H1 (cell line): Measurements from ENCODE around the gene ZXDC. TPM values are rescaled to one million over a fixed set of nuclear protein-coding genes. Genes with fewer than 3 reads are reported as not detected.

Experiments used
- CTCF ChIA-PET: fragments of 300-600 bp; sonication (Branson Sonifier 250); formaldehyde crosslinking; loops from one replicate; lab custom pipeline; 2021; ENCODE audit not compliant: partially characterized antibody; lab: Charles Lee
- POLR2A ChIA-PET: fragments of 300-600 bp; sonication (Branson Sonifier 250); formaldehyde crosslinking; loops from one replicate; lab custom pipeline; 2021; ENCODE audit warnings: inconsistent platforms; ENCODE audit not compliant: partially characterized antibody; lab: Charles Lee
- DNase-seq, 2 experiments: peaks; one replicate each; pipeline versions ENCODE4 v3.0.0 to v3.0.0-alpha.2; 2010 to 2022; ENCODE audit warnings: low spot score in 2 of 2, low read depth in 1 of 2, mixed read lengths in 1 of 2
- FAIRE-seq: peaks from 2 replicates; lab custom pipeline; 2011; peaks lifted over from hg19 to GRCh38; lab: Jason Lieb, UNC
- H2AFZ ChIP-seq: 2 replicates; pipeline ENCODE4 v1.8.1; 2012; ENCODE audit warnings: low read length, inconsistent platforms
- H2AK5ac ChIP-seq: 2 replicates; pipeline ENCODE4 v1.6.1; 2013; ENCODE audit warnings: low read depth, low read length
- H2BK120ac ChIP-seq: replicated peaks from 2 replicates; pipeline ENCODE3; 2013; ENCODE audit warnings: low read depth, low read length, inconsistent platforms
- H2BK12ac ChIP-seq: 2 replicates; pipeline ENCODE4 v1.6.1; 2013; ENCODE audit warnings: low read depth, low read length
- H2BK15ac ChIP-seq: 2 replicates; pipeline ENCODE4 v1.6.1; 2013; ENCODE audit warnings: low read length
- H2BK20ac ChIP-seq: 2 replicates; pipeline ENCODE4 v1.6.1; 2013; ENCODE audit warnings: low read length
- H2BK5ac ChIP-seq: 2 replicates; pipeline ENCODE4 v1.6.1; 2013; ENCODE audit warnings: low read depth, low read length
- H3K14ac ChIP-seq: 2 replicates; pipeline ENCODE4 v1.6.1; 2013; ENCODE audit warnings: inconsistent platforms; ENCODE audit not compliant: insufficient read length
- H3K18ac ChIP-seq: 2 replicates; pipeline ENCODE4 v1.6.1; 2013; ENCODE audit warnings: low read length; ENCODE audit errors: extremely low read depth
- H3K23ac ChIP-seq: 2 replicates; pipeline ENCODE4 v1.6.1; 2013; ENCODE audit warnings: inconsistent platforms; ENCODE audit not compliant: insufficient read length
- H3K23me2 ChIP-seq: 2 replicates; pipeline ENCODE4 v1.6.1; 2013; ENCODE audit warnings: low read depth, low read length
- H3K27ac ChIP-seq: 2 replicates; pipeline ENCODE4 v1.6.1; 2011; ENCODE audit warnings: low read depth, low read length, inconsistent platforms
- H3K27me3 ChIP-seq, 4 experiments: replicated peaks in 1 of 4; 1 replicate in 1 of 4; 2 replicates in 3 of 4; pipeline versions ENCODE4 v1.6.1 to v1.8.1; 2011 to 2013; ENCODE audit warnings: low read length in 3 of 4, mild to moderate bottlenecking in 3 of 4, inconsistent platforms in 2 of 4, mixed read lengths in 2 of 4, moderate library complexity in 1 of 4; ENCODE audit not compliant: control insufficient read depth in 3 of 4, insufficient read depth in 3 of 4; ENCODE audit errors: extremely low read depth in 1 of 4
- H3K36me3 ChIP-seq, 4 experiments: 2 replicates each; pipeline versions ENCODE4 v1.6.1 to v1.8.1; 2011 to 2013; ENCODE audit warnings: mild to moderate bottlenecking in 4 of 4, low read length in 3 of 4, moderate library complexity in 2 of 4, control low read depth in 1 of 4, inconsistent platforms in 1 of 4; ENCODE audit not compliant: insufficient read depth in 4 of 4, control insufficient read depth in 2 of 4
- H3K4ac ChIP-seq: replicated peaks from 2 replicates; pipeline ENCODE3; 2013; ENCODE audit warnings: low read length, low read depth, mixed read lengths, inconsistent platforms; ENCODE audit not compliant: insufficient read length
- H3K4me1 ChIP-seq, 4 experiments: replicated peaks in 1 of 4; 1 replicate in 1 of 4; 2 replicates in 3 of 4; pipeline versions ENCODE4 v1.6.1 to v1.8.1; 2011 to 2013; ENCODE audit warnings: low read length in 3 of 4, inconsistent platforms in 2 of 4, mixed read lengths in 1 of 4; ENCODE audit not compliant: insufficient read depth in 4 of 4, control insufficient read depth in 3 of 4
- H3K4me2 ChIP-seq, 2 experiments: 2 replicates each; pipeline versions ENCODE4 v1.6.1 to v1.8.1; 2011 to 2013; ENCODE audit warnings: low read depth in 2 of 2, low read length in 2 of 2, control low read depth in 1 of 2, inconsistent platforms in 1 of 2, mild to moderate bottlenecking in 1 of 2; ENCODE audit not compliant: insufficient read depth in 1 of 2
- H3K4me3 ChIP-seq, 4 experiments: fragments of 200-600, 300-600 bp in 1 of 4; sonication (generic), shearing (Covaris generic), sonication (Bioruptor Twin) in 1 of 4; 2 replicates each; pipeline versions ENCODE4 v1.5.1 to v1.8.1; 2011 to 2016; ENCODE audit warnings: low read length in 4 of 4, low read depth in 3 of 4, control low read depth in 2 of 4, inconsistent platforms in 2 of 4, mild to moderate bottlenecking in 2 of 4, mixed read lengths in 1 of 4, moderate library complexity in 1 of 4; ENCODE audit not compliant: insufficient read depth in 2 of 4; ENCODE audit errors: extremely low read depth in 1 of 4
- H3K56ac ChIP-seq: replicated peaks from 2 replicates; pipeline ENCODE3; 2013; ENCODE audit warnings: low read depth, mild to moderate bottlenecking, mixed read lengths, low read length, inconsistent platforms; ENCODE audit not compliant: insufficient read length
- H3K79me1 ChIP-seq: 2 replicates; pipeline ENCODE4 v1.6.1; 2013; ENCODE audit warnings: low read depth, low read length, control low read depth
- H3K79me2 ChIP-seq, 2 experiments: 2 replicates each; pipeline versions ENCODE4 v1.6.1 to v1.8.1; 2012 to 2013; ENCODE audit warnings: low read length in 2 of 2, mild to moderate bottlenecking in 2 of 2, inconsistent platforms in 1 of 2; ENCODE audit not compliant: insufficient read depth in 2 of 2, control insufficient read depth in 1 of 2
- H3K9ac ChIP-seq, 4 experiments: replicated peaks in 1 of 4; 1 replicate in 1 of 4; 2 replicates in 3 of 4; pipeline versions ENCODE4 v1.6.1 to v1.8.1; 2011 to 2013; ENCODE audit warnings: low read depth in 3 of 4, low read length in 3 of 4, control low read depth in 2 of 4, mild to moderate bottlenecking in 2 of 4, moderate library complexity in 2 of 4, inconsistent platforms in 1 of 4; ENCODE audit errors: extremely low read depth in 1 of 4
- H3K9me3 ChIP-seq, 2 experiments: 2 replicates each; pipeline versions ENCODE4 v1.6.1 to v1.8.1; 2012 to 2013; ENCODE audit warnings: mild to moderate bottlenecking in 2 of 2, moderate library complexity in 2 of 2, control low read depth in 1 of 2, inconsistent platforms in 1 of 2, low read depth in 1 of 2, low read length in 1 of 2, mixed read lengths in 1 of 2; ENCODE audit not compliant: insufficient read depth in 2 of 2
- H4K20me1 ChIP-seq, 2 experiments: replicated peaks in 1 of 2; 2 replicates each; pipeline versions ENCODE3 to v1.8.1; 2011 to 2013; ENCODE audit warnings: inconsistent platforms in 2 of 2, low read length in 2 of 2, mild to moderate bottlenecking in 1 of 2; ENCODE audit not compliant: insufficient read depth in 2 of 2, control insufficient read depth in 1 of 2
- H4K5ac ChIP-seq: 2 replicates; pipeline ENCODE4 v1.6.1; 2013; ENCODE audit warnings: low read length, low read depth, mixed read lengths, inconsistent platforms; ENCODE audit not compliant: insufficient read length
- H4K8ac ChIP-seq: 2 replicates; pipeline ENCODE4 v1.8.0; 2013; ENCODE audit warnings: mild to moderate bottlenecking, moderate library complexity, low read length, inconsistent platforms; ENCODE audit not compliant: insufficient read depth; ENCODE audit errors: extremely low read depth
- H4K91ac ChIP-seq: replicated peaks from 2 replicates; pipeline ENCODE3; 2013; ENCODE audit warnings: low read length, mixed read lengths, inconsistent platforms; ENCODE audit not compliant: insufficient read length
- ATF3 ChIP-seq: IDR thresholded peaks from 2 replicates; pipeline ENCODE4 v1.6.1; 2011; ENCODE audit warnings: low read depth, mild to moderate bottlenecking, low read length; ENCODE audit not compliant: insufficient read depth
- BRCA1 ChIP-seq: IDR thresholded peaks from 2 replicates; pipeline ENCODE4 v1.6.1; 2012; ENCODE audit warnings: low read depth, low read length, improper control_type of control experiment
- CEBPB ChIP-seq: IDR thresholded peaks from 2 replicates; pipeline ENCODE4 v1.6.1; 2012; ENCODE audit warnings: low read depth, low read length
- CHD2 ChIP-seq: IDR thresholded peaks from 2 replicates; pipeline ENCODE4 v1.6.1; 2012; ENCODE audit warnings: low read length, improper control_type of control experiment
- HDAC6 ChIP-seq: IDR thresholded peaks from one replicate; pipeline ENCODE4 v1.7.1; 2012; ENCODE audit warnings: low read depth, mild to moderate bottlenecking, inconsistent platforms, low read length, moderate library complexity
- KDM1A ChIP-seq: fragments of 200-600, 300-600 bp; sonication (generic); IDR thresholded peaks from 2 replicates; pipeline ENCODE4 v1.7.1; 2016; ENCODE audit warnings: mild to moderate bottlenecking, low read length, borderline replicate concordance
- MAX ChIP-seq: IDR thresholded peaks from 2 replicates; pipeline ENCODE4 v1.6.1; 2012; ENCODE audit warnings: inconsistent platforms
- RFX5 ChIP-seq: IDR thresholded peaks from 2 replicates; pipeline ENCODE4 v1.6.1; 2011; ENCODE audit warnings: low read depth, low read length, improper control_type of control experiment, borderline replicate concordance
- RNF2 ChIP-seq: fragments of 200-900, 300-1000 bp; sonication (generic); IDR thresholded peaks from 2 replicates; pipeline ENCODE4 v1.7.1; 2016; ENCODE audit warnings: borderline replicate concordance, low read depth, mild to moderate bottlenecking, antibody characterized with exemption, low read length; ENCODE audit not compliant: poor library complexity, severe bottlenecking; ENCODE audit errors: missing control alignments
- SP1 ChIP-seq: IDR thresholded peaks from 2 replicates; pipeline ENCODE4 v1.6.1; 2011; ENCODE audit warnings: low read depth, low read length
- TBP ChIP-seq: IDR thresholded peaks from 2 replicates; pipeline ENCODE4 v1.6.1; 2011; ENCODE audit warnings: low read depth, low read length, improper control_type of control experiment
- WGBS, 2 experiments: shearing (Covaris generic) in 1 of 2; methylation state at CpG; one replicate each; pipeline versions ENCODE4 v1.1.6 to v1.1.7; 2013 to 2015; ENCODE audit warnings: low lambda C conversion rate in 2 of 2, mixed read lengths in 2 of 2, inconsistent platforms in 1 of 2, low coverage in 1 of 2, missing lambda C conversion rate in 1 of 2; ENCODE audit not compliant: insufficient replicate concordance in 2 of 2, insufficient coverage in 1 of 2, insufficient read length in 1 of 2; ENCODE audit errors: extremely low coverage in 1 of 2, missing lambda C conversion rate in 1 of 2; 5-methylcytosine and 5-hydroxymethylcytosine counted together
- polyA plus RNA-seq, 7 experiments: library from polyadenylated mRNA; depleted of rRNA in 3 of 7; stranded (reverse) in 5 of 7; unstranded in 2 of 7; fragments of >200 nt in 5 of 7; fragments of 200-250 nt in 2 of 7; gene quantifications; 1 replicate in 5 of 7; 2 replicates in 1 of 7; 4 replicates in 1 of 7; pipeline versions ENCODE4 v1.2.1 to v1.2.3, GENCODE V29; 2011 to 2013; ENCODE audit warnings: missing spikeins in 2 of 7, mixed read lengths in 2 of 7
- total RNA-seq: library from RNA; stranded (reverse); fragmentation: NEBNext Ultra II Directional; extraction: Animal tissue kit (Norgen Biotek cat#: 25700); gene quantifications from 2 replicates; pipeline ENCODE4 v1.2.1, GENCODE V29; 2021
- TF ChIP-seq, protein P1 (sequence below): IDR thresholded peaks from 2 replicates; pipeline ENCODE4 v1.6.1; 2012; ENCODE audit warnings: low read length, inconsistent platforms

ZXDC gene
- total and polyA plus RNA-seq, 2 of the 8 experiments (the other 6 are each of a cell fraction or from before 2014, with no cell fraction given): 12.7 to 24.3 TPM

DNA sequence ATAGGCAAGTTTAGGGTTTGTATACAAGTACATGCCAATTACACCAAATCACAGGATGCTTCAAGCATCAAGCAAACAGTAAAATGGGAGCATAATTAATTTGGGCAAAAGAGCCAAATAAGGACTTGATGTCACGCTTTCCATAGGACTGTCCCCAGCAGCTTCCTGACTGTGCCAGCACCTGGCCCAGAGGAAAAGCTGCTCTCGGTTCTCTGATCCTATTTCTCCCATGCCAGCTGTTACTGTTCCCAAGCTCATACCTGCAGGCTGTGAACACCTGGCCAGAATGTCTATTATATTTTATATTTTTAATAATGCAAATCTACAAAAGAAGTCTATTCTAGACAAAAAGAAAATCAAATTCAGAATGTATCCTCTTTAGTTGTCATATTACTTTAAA lies 12.2 kb downstream of the ZXDC start:
- no peak for FAIRE-seq
- WGBS, 2 experiments: 81% methylated on average over 2 of the region's 2 CpGs; no CpG with 5 or more reads in 1 of the 2 experiments
- TF ChIP-seq HDAC6 (no peak), KDM1A (no peak), MAX (no peak), CEBPB (no peak), RFX5 (no peak), SP1 (no peak), RNF2 (no peak), ATF3 (no peak), TBP (no peak), CHD2 (no peak), BRCA1 (no peak)
- TF ChIP-seq, protein P1, sequence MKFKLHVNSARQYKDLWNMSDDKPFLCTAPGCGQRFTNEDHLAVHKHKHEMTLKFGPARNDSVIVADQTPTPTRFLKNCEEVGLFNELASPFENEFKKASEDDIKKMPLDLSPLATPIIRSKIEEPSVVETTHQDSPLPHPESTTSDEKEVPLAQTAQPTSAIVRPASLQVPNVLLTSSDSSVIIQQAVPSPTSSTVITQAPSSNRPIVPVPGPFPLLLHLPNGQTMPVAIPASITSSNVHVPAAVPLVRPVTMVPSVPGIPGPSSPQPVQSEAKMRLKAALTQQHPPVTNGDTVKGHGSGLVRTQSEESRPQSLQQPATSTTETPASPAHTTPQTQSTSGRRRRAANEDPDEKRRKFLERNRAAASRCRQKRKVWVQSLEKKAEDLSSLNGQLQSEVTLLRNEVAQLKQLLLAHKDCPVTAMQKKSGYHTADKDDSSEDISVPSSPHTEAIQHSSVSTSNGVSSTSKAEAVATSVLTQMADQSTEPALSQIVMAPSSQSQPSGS: no peak

More for the DNA sequence above, 12.2 kb downstream of the ZXDC start:
- Histone ChIP-seq H3K23me2 (no peaks in the 10 kb centered on the region), H2BK5ac (no peak overlapping the region), H4K20me1 (peaks cover 9 to 13% of the 10 kb centered on the region in 2 experiments), H3K79me2 (0 out of 4 replicates have a peak, but pooled peaks cover 0 to 3% of the 10 kb centered on the region in 2 experiments), H3K27me3 (no peaks in the 10 kb centered on the region), H2BK20ac (no peak overlapping the region), H3K23ac (no peak overlapping the region), H4K91ac (no peak overlapping the region), H4K5ac (no peak overlapping the region), H4K8ac (no peak overlapping the region), H3K18ac (no peak overlapping the region), H3K4ac (no peak overlapping the region), H2BK120ac (no peak overlapping the region), H3K27ac (no peak overlapping the region), H3K36me3 (peaks cover 19 to 85% (median 61%) of the 10 kb centered on the region in 4 experiments; a peak in 7 of 8 replicates), H3K9me3 (no peaks in the 10 kb centered on the region), H2AK5ac (no peak overlapping the region), H3K4me2 (no peak overlapping the region), H2BK15ac (no peak overlapping the region), H2AFZ (no peak overlapping the region), H3K79me1 (peaks cover 2% of the 10 kb centered on the region; the same call in 1 of the 2 replicates), H3K4me1 (no peaks in the 10 kb centered on the region), H3K9ac (no peak overlapping the region), H3K56ac (no peak overlapping the region), H3K14ac (no peak overlapping the region), H2BK12ac (no peak overlapping the region), H3K4me3 (no peak overlapping the region)
- POLR2A ChIA-PET: no interaction called here
- CTCF ChIA-PET: interaction anchor here (1.5 to 1.6 kb wide), 2 partner anchors 46 to 85 kb away, joined by 3 read pairs; no protein-coding TSS in a partner anchor
- no peak for DNase-seq
